HG03066 (cell line): ENCODE data around the gene ROR2.
"Not testable (repeated sequence)": the region's sequence is repeated elsewhere in the genome, so short reads cannot be mapped to it uniquely, and the experiment has no call there.

ENCODE experiments used
- ATAC-seq: cut with Tn5 transposase; IDR thresholded peaks from one replicate; pipeline ENCODE4 v1.9.1; 2021; ENCODE audit warnings: low read depth; ENCODE audit not compliant: unreplicated experiment

The ROR2 gene

DNA sequence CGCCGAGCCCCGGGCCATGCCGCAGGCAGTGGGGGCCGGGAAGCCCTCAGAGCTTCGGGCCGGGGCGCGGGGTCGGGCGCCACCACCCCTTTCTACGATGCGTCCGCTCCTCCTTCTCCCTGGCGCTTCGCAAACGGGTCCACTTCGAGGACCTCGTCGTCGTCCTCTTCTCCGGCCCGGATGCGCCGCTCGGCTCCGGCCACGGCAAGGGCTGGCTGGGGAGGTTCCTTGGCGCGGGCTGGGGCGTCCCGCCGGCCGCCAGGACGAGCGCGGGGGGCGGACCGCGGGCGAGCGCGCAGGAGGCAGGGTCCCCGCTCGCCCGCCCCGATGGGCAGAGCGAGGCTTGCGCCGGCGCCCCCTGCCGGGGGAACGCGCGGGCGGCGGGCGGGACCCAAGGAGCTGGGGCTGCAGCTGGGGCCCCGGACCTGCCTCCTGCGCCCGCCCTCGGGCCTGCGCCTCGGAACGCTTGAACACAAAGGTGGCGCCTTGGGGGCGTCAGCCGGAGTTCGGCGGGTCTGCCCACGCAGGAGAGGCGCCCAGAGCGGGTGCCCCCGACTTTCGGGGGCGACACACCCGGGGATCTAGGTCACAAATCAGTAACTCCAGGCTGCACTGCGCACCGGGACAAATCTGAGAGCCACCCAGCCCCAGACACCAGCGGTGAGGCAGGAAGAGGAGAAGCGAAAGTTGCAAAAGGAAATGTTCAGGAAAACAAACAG is at the start of gene ROR2:
Gene ROR2, minus strand, starts transcription at position 283 of the 719 bp plus-strand sequence.
- no peak for ATAC-seq

DNA sequence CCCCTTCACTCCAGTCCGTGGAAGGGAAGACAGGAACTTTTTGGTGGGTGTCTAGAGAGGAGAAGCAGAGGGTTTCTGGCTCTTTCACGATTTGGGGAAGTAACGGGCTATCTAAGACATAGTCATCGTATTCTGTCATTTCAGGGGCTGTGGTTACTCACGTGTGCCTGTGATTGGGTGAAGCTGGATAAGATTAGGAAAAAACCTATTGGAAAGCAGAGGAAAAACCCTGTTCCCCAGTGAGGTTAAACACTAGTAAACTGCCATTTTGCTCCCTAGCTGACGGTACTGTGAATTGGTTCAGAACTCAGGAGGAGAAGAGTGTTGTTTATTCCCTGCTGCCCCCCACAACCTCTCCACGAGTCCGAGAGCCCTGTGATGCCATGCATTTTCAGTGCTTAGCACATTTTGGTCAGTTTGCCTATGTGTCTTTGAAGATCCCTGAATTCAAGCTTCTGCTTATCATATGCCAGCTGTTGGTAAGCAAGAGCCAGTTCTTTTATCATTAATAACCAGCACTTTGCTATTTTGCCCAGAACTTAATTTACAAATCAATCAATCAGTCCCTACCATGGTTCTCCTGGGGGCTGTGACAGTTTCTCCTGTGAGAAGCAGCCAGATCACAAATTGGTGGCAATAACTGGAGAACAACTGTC is 45.1 kb upstream of the ROR2 start:
- ATAC-seq = no peak

DNA sequence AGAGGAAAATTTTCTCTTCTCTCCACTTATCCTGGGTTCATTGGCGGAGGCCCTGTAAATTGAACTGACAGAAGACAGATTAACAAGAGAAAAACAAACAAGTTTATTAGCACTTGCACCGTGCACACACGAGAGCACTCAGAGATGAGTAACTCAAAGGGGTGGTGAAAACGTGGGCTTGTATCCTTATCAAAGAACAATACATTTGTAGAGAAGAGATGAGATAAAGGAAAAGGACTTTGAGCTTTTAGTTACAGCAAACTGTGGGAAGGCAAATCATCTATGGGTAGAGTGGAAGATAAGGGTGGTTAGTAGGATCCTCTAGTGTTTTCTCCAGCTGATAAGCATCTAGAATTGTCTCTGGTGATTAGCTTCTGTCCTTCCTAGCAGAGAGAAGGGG is 44.4 kb upstream of the ROR2 start:
- no peak for ATAC-seq

GRCh38 chr9:91992461-91993041 is 42.5 kb upstream of the ROR2 start:
- ATAC-seq = no peak

DNA sequence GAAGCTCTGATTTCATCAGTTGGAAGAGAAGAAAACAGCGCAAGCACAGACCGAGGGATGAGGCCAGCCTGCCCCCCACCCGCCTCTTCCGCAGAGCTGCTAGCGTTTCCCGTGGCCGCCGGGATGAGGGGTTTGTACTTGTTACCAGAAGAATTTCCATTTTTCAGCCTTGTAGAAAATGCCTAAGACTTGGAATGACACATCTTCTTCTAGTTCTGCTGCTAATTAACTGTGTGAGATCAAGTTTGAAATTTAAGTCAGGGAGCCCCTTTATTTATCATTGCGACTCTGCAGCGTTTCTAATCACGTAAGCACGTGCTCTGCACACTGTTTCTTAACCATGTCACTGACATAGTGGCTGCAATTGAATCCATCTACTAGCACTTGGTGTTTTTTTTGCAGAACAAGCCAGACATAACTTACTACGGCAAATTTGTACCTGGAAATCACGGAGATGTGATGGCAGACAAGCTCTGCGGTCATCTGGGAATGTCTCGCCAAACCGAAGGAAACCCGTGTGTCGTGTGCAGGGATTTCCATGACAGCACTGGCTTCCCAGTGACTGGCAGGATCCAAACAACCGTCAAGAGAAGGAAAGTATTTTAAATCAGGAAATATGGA is 41.8 kb upstream of the ROR2 start:
- no peak for ATAC-seq

- no peak for ATAC-seq
Measured at GRCh38 chr9:91986248-91986647, 36.2 kb upstream of the ROR2 start.

GRCh38 chr9:91985692-91986091 is 35.7 kb upstream of the ROR2 start:
- no peak for ATAC-seq

DNA sequence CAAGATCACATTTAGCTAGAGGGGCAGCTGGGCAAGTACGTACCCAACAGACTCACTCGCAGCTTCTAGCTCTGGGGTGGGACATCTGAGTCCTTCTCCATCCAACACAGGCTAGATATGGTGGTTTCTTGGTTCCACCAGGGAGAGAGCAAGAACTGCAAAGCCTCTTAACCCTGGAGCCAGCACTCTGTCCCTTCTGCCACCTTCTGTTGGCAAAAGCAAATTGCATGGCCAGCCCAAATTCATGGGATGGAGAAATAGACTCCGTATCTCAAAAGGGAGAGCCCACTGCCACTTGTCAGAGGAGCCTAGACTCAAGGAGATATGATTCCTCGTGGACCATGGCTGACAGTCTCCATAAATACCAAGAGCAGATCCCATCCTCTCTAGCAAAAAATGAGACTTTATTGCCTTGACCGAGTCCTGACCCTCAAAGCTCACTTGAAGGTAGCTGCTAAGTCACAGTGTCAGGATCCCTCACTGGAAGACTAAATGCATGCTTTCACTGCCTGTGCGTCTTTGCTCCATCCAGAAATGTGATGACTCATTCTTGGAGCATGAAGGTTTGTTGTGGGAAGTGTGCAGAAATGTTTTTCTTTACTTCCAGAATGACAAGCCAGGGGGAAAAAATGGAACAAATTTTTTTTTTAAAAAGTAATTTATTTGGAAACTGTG is 28.8 kb upstream of the ROR2 start:
- ATAC-seq = no peak

DNA sequence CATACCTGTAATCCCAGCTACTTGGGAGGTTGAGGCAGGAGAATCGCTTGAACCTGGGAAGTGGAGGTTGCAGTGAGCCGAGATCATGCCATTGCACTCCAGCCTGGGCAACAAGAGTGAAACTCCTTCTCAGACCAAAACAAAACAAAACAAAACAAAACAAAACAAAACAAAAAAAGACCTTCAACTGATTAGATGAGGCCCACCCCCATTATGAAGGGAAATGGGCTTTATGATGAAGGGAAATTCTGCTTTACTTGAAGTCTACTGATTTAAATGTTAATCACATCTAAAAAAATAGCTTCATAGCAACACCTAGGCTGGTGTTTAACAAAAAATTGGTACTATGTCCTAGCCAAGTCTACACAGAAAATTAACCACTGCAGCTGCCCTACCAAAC is 25.2 kb upstream of the ROR2 start:
- ATAC-seq = not testable (repeated sequence)

GRCh38 chr9:91972711-91973110 is 22.7 kb upstream of the ROR2 start:
- no peak for ATAC-seq

DNA sequence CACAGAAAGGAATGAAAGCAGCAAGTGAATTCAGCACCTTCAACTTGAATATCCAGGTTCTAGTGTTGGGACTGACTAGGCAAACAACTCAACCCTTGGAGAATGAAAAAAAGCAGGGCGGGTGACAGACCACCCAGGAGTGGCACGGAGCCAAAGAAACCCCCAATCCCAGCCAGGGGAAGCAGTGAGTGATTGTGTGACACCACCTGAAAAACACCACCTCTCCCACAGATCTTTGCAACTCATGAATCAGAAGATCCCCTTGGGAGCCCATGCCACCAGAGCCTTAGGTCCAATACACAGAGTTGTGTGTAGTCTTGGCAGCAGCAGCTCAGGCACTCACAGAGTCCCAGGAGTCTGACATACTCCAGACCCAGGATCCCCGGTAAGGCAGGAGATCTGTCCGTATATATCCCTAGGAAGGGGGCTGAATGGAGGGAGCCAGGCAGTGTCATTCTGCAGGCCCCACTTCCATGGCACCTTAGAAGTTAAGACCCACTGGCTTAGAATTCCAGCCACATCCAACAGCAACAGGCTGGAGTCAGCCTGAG is 22.1 kb upstream of the ROR2 start:
- no peak for ATAC-seq

DNA sequence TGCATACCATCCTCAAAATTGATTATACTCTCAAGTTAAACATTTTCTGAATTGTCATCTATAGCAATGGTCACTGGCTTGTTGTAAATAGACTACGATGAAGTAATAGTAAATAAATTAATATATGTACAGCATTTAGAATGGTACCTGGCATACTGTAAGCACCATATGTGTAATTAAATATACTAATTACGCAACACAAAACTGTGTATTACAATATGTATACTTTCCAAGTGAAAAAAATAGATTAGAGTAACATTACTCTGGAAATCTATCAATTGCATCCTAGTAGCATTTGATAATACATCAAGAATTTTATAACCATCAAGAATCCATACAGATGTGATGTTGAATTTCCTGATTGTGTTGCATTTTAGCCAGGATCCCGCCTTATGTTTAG is 17.2 kb upstream of the ROR2 start:
- ATAC-seq = no peak

GRCh38 chr9:91966503-91966902 is 16.5 kb upstream of the ROR2 start:
- ATAC-seq = no peak

- no peak for ATAC-seq
Measured at GRCh38 chr9:91963711-91964240, 13.7 kb upstream of the ROR2 start.

GRCh38 chr9:91960367-91960766 is 10.3 kb upstream of the ROR2 start:
- ATAC-seq = no peak

GRCh38 chr9:91958174-91958573 is 8.1 kb upstream of the ROR2 start:
- ATAC-seq = no peak

DNA sequence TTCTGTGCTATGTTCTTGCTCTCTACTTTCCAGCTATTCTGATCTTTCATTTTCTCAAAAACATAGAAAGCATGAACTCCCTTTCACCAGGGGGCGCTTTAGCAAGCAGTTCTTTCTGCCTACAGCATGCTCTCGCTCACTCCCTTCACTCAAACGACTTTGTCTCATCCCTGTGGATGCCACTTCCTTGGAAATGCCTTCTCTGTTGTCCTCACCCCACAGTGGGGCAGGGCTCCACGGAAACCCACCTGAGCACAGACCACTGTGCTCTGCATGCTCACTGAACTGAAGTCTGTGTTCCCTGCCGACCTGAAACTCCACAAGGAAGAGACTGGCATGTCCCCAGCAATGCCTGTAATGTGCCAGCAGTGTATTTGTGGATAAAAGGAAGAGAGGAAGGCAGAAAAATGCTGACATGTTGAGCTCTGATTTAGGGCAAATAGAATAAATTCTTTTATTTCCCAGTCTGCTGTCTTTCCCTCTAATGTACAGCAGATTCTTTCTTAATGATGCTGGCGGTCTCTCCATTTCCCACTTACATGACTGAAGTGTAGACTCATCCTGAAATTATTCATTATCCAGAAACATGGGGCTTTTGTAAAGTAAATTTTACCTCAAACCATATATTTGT is 4.9 kb upstream of the ROR2 start:
- ATAC-seq = no peak

GRCh38 chr9:91953718-91954117 is 3.7 kb upstream of the ROR2 start:
- ATAC-seq = no peak

- no peak for ATAC-seq
Measured at GRCh38 chr9:91951944-91952520, 2.0 kb upstream of the ROR2 start.
